HepG2 (cell line): Measurements from ENCODE around the gene TMEM131L. TPM values are rescaled to one million over a fixed set of nuclear protein-coding genes. Genes with fewer than 3 reads are reported as not detected.

ENCODE experiments used
- ATAC-seq: fragments of 200-7000 bp; cut with Tn5 transposase; 3 replicates; pipeline ENCODE4 v1.9.1; 2020; ENCODE audit warnings: mild to moderate bottlenecking, moderate library complexity
- BruUV-seq: library from RNA; stranded (reverse); fragments of 400-500 nt; replicated peaks from 2 replicates; lab custom pipeline; 2021; lab: Mats Ljungman, UMichigan
- CTCF ChIA-PET: fragments of 300-600 bp; formaldehyde crosslinking; extraction: SDS; loops from one replicate; lab custom pipeline; 2021; ENCODE audit warnings: low total read pairs, inconsistent platforms, low intra/inter-chr PET ratio; lab: Yijun Ruan, JAX
- POLR2A ChIA-PET: fragments of 350-600 bp; sonication (Branson Sonifier 250); formaldehyde crosslinking; loops from one replicate; lab custom pipeline; 2020; ENCODE audit warnings: antibody characterized with exemption, inconsistent platforms; lab: Yijun Ruan, JAX
- DNase-seq: peaks from one replicate; pipeline ENCODE4 v3.0.0-alpha.2; 2015; ENCODE audit warnings: low spot score
- FAIRE-seq: peaks from 3 replicates; lab custom pipeline; 2011; peaks lifted over from hg19 to GRCh38; lab: Jason Lieb, UNC
- H2AFZ ChIP-seq: one replicate; pipeline ENCODE4 v1.6.1; 2011; ENCODE audit warnings: low read length, inconsistent platforms
- H3K27ac ChIP-seq: fragments of 300-600 bp; 3 replicates; pipeline ENCODE4 v1.8.0; 2011; ENCODE audit warnings: mixed run types, mild to moderate bottlenecking, mixed read lengths, low read length, inconsistent platforms; ENCODE audit not compliant: insufficient read depth; ENCODE audit errors: extremely low read length
- H3K27me3 ChIP-seq, 2 experiments: fragments of 200-600 bp in 1 of 2; 2 replicates in 1 of 2; 3 replicates in 1 of 2; pipeline versions ENCODE4 v1.6.0 to v1.8.0; 2011; ENCODE audit warnings: low read length in 2 of 2, mild to moderate bottlenecking in 2 of 2, moderate library complexity in 2 of 2, inconsistent platforms in 1 of 2; ENCODE audit not compliant: insufficient read depth in 2 of 2, control insufficient read depth in 1 of 2
- H3K36me3 ChIP-seq, 2 experiments: fragments of 200-600 bp in 1 of 2; replicated peaks in 1 of 2; 2 replicates in 1 of 2; 3 replicates in 1 of 2; pipeline versions ENCODE4 v1.5.1 to v1.8.0; 2011; ENCODE audit warnings: low read length in 2 of 2, inconsistent platforms in 1 of 2; ENCODE audit not compliant: insufficient read depth in 2 of 2, control insufficient read depth in 1 of 2
- H3K4me1 ChIP-seq: 2 replicates; pipeline ENCODE4 v1.5.1; 2012; ENCODE audit warnings: low read length, inconsistent platforms; ENCODE audit not compliant: insufficient read depth
- H3K4me2 ChIP-seq: 2 replicates; pipeline ENCODE4 v1.6.0; 2011; ENCODE audit warnings: low read depth, low read length, inconsistent platforms
- H3K4me3 ChIP-seq, 3 experiments: fragments of 200-600 bp in 1 of 3; sonication (generic), shearing (Covaris generic) in 1 of 3; replicated peaks in 1 of 3; 2 replicates each; pipeline ENCODE4 v1.5.1; 2011 to 2016; ENCODE audit warnings: low read length in 3 of 3, inconsistent platforms in 2 of 3, low read depth in 2 of 3, mild to moderate bottlenecking in 2 of 3, control low read depth in 1 of 3, mixed read lengths in 1 of 3; ENCODE audit not compliant: insufficient read depth in 1 of 3
- H3K79me2 ChIP-seq: one replicate; pipeline ENCODE4 v1.6.1; 2011; ENCODE audit warnings: low read length, inconsistent platforms; ENCODE audit not compliant: insufficient read depth
- H3K9ac ChIP-seq: 2 replicates; pipeline ENCODE4 v1.6.0; 2011; ENCODE audit warnings: mild to moderate bottlenecking, low read depth, low read length, inconsistent platforms; ENCODE audit not compliant: insufficient read depth
- H3K9me3 ChIP-seq: 2 replicates; pipeline ENCODE4 v1.5.1; 2012; ENCODE audit warnings: mild to moderate bottlenecking, low read length
- H4K20me1 ChIP-seq: 2 replicates; pipeline ENCODE4 v1.6.0; 2011; ENCODE audit warnings: inconsistent platforms, mild to moderate bottlenecking, low read length, moderate library complexity; ENCODE audit not compliant: insufficient read depth
- CBX1 ChIP-seq: IDR thresholded peaks from one replicate; pipeline ENCODE4 v1.6.1; 2016; ENCODE audit warnings: antibody characterized with exemption, low read depth
- EZH2 ChIP-seq: conservative IDR thresholded peaks from 2 replicates; pipeline ENCODE4 v1.6.1; 2012; ENCODE audit warnings: mild to moderate bottlenecking, low read depth, low read length, moderate library complexity
- KLF12 ChIP-seq: sonication (generic); formaldehyde crosslinking; IDR thresholded peaks from 2 replicates; pipeline ENCODE4 v1.4.0; 2020; ENCODE audit warnings: missing genetic modification reagents, borderline replicate concordance
- KMT2B ChIP-seq: IDR thresholded peaks from 2 replicates; pipeline ENCODE4 v1.6.1; 2016; ENCODE audit warnings: missing genetic modification reagents, missing compliant biosample characterization
- NFE2L1 ChIP-seq: sonication (generic); formaldehyde crosslinking; IDR thresholded peaks from 2 replicates; pipeline ENCODE4 v1.4.0; 2020; ENCODE audit warnings: missing genetic modification reagents, mild to moderate bottlenecking, borderline replicate concordance
- NRL ChIP-seq: sonication (generic); formaldehyde crosslinking; IDR thresholded peaks from 2 replicates; pipeline ENCODE4 v1.5.0; 2020; ENCODE audit warnings: missing genetic modification reagents, mild to moderate bottlenecking, moderate library complexity, borderline replicate concordance
- RARG ChIP-seq: sonication (generic); formaldehyde crosslinking; IDR thresholded peaks from 2 replicates; pipeline ENCODE4 v1.4.0; 2020; ENCODE audit warnings: low read depth, mild to moderate bottlenecking, missing genetic modification reagents
- SYNCRIP ChIP-seq: fragments of 200-400 bp; formaldehyde crosslinking; IDR thresholded peaks from 2 replicates; pipeline ENCODE4 v1.6.1; 2018; ENCODE audit warnings: mild to moderate bottlenecking, low read depth, low read length; ENCODE audit not compliant: insufficient read depth
- ZBTB42 ChIP-seq: sonication (generic); formaldehyde crosslinking; IDR thresholded peaks from 2 replicates; pipeline ENCODE4 v1.5.0; 2020; ENCODE audit warnings: mild to moderate bottlenecking, missing genetic modification reagents
- ZMAT3 ChIP-seq: sonication (generic); formaldehyde crosslinking; conservative IDR thresholded peaks from 2 replicates; pipeline ENCODE4 v1.7.0; 2021; ENCODE audit warnings: missing genetic modification reagents
- ZNF251 ChIP-seq: sonication (generic); formaldehyde crosslinking; IDR thresholded peaks from 2 replicates; pipeline ENCODE4 v1.9.0; 2021; ENCODE audit warnings: mild to moderate bottlenecking, missing genetic modification reagents
- ZNF331 ChIP-seq: sonication (generic); formaldehyde crosslinking; IDR thresholded peaks from 2 replicates; pipeline ENCODE4 v1.4.0; 2020; ENCODE audit warnings: missing genetic modification reagents
- ZNF484 ChIP-seq: sonication (generic); formaldehyde crosslinking; IDR thresholded peaks from 2 replicates; pipeline ENCODE4 v1.5.1; 2020; ENCODE audit warnings: mild to moderate bottlenecking, low read depth, missing genetic modification reagents, borderline replicate concordance
- ZSCAN21 ChIP-seq: sonication (generic); formaldehyde crosslinking; IDR thresholded peaks from 2 replicates; pipeline ENCODE4 v1.8.0; 2022; ENCODE audit warnings: mild to moderate bottlenecking, missing genetic modification reagents, moderate library complexity, borderline replicate concordance
- in situ Hi-C: cut with HindIII; loops from 2 replicates; pipeline ENCODE4 v1.10.0; 2017; ENCODE audit warnings: low pct_unique_long_range_greater_than_20kb; ENCODE audit not compliant: extremely low pct_ligation_motif_present
- intact Hi-C: fragments of 100-400 bp; cut with micrococcal nuclease; formaldehyde crosslinking; loops from one replicate; pipeline ENCODE4 v1.10.0; 2022; ENCODE audit not compliant: unreplicated experiment
- polyA plus RNA-seq, 8 experiments: library from polyadenylated mRNA; depleted of rRNA in 3 of 8; stranded (reverse) in 7 of 8; unstranded in 1 of 8; fragments of >200 nt; fragmentation: Illumina TruSeq in 4 of 8; extraction: Trizol in 4 of 8; gene quantifications; 2 replicates each; pipeline versions ENCODE4 v1.2.1 to v1.2.3, GENCODE V29; 2011 to 2016; ENCODE audit warnings: low read depth in 4 of 8, missing spikeins in 1 of 8, mixed read lengths in 1 of 8; ENCODE audit not compliant: insufficient read depth in 1 of 8
- total RNA-seq, 5 experiments: library from RNA; depleted of rRNA; stranded (reverse); fragments of >200 nt; fragmentation: Illumina TruSeq; extraction: Trizol; gene quantifications; 2 replicates each; pipeline ENCODE4 v1.2.3, GENCODE V29; 2016; ENCODE audit warnings: low read depth in 1 of 5
- TF ChIP-seq, protein P1 (sequence below): sonication (generic); formaldehyde crosslinking; IDR thresholded peaks from 2 replicates; pipeline ENCODE4 v1.4.0; 2020; ENCODE audit warnings: missing genetic modification reagents
- TF ChIP-seq, protein P2 (sequence below): sonication (generic); formaldehyde crosslinking; IDR thresholded peaks from 2 replicates; pipeline ENCODE4 v1.9.0; 2021; ENCODE audit warnings: missing genetic modification reagents, borderline replicate concordance
- TF ChIP-seq, protein P3 (sequence below): sonication (generic); formaldehyde crosslinking; conservative IDR thresholded peaks from 2 replicates; pipeline ENCODE4 v1.8.0; 2022; ENCODE audit warnings: missing genetic modification reagents
- TF ChIP-seq, protein P4 (sequence below): IDR thresholded peaks from 2 replicates; pipeline ENCODE4 v1.6.1; 2016; ENCODE audit warnings: missing biosample characterization, missing genetic modification reagents, low read depth

The TMEM131L gene
- total and polyA plus RNA-seq, 2 of the 13 experiments (the other 11 are each of a cell fraction or from before 2014, with no cell fraction given): 2.2 to 4.5 TPM

DNA sequence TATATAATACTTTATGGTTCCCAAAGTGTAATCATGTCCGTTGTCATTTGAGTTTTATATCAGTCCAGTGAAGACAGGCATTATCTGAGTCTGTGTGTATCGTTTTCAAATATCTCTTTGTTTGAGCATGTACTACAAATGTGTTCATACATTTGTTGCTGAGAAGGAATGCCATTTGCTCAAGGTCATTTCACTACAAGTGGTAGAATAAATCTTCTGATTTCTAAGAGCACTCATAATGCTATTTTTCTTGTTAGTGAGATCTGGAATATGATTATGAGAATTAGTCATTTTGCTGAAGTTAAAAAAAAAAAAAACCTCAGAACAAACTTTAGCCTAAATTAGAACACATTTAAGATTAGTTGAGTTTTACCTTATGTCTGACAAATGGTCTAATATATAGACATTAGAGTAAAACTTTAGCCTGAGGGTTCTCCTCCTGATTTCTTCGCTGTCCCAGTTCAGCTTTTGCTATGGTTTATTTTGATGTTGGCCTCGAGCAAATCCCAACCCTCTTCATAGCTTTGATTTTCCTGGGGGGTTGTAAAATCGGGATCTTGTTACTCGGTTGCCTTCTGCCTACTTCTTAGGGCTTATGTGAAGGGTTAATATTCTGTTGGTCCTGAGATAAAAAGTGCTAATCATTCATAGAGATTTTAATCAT is 87.1 kb downstream of the TMEM131L start (continued):
- no peak for TF ChIP-seq CBX1

DNA sequence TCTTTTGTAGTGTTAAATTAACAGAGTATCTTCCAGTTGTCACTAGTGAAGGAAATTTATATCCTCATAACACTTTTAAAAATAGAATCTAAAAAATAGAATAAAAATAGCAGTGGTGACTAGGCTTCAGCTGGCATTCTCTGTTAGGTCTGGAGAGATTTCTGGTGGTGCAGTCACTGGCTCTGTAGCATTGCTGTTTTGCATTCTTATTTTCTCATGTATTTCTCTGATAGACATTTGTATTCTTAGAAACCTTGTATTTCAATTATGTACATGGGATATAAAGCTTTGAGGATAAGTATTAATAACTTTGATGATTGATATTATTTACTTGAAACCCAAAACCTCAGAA is 87.6 kb downstream of the TMEM131L start:
- ATAC-seq: no peak
- H3K27ac ChIP-seq: no peak overlapping the region
- H2AFZ ChIP-seq: no peak overlapping the region
- DNase-seq: no peak
- H3K9ac ChIP-seq: no peak overlapping the region
- intact Hi-C loops: no loop called here
- no TSS peak for BruUV-seq
- ChIA-PET CTCF (no interaction called here), POLR2A (no interaction called here)
- no peak overlapping the region for H3K4me2 ChIP-seq
- no peaks in the 10 kb centered on the region for H3K79me2 ChIP-seq
- no peak overlapping the region for H3K4me3 ChIP-seq
- no peaks in the 10 kb centered on the region for H3K27me3 ChIP-seq
- no peaks in the 10 kb centered on the region for H3K9me3 ChIP-seq
- H3K36me3 ChIP-seq: peaks cover 0 to 1% of the 10 kb centered on the region in 2 experiments; a peak in 1 of 5 replicates
- H3K4me1 ChIP-seq: peaks cover 26% of the 10 kb centered on the region
- in situ Hi-C loops: no loop called here
- FAIRE-seq: no peak
- no peaks in the 10 kb centered on the region for H4K20me1 ChIP-seq
- TF ChIP-seq KLF12: no peak
- no peak for TF ChIP-seq ZSCAN21 (CRISPR knock-in tag)
- TF ChIP-seq NFE2L1 (CRISPR knock-in tag): no peak
- no peak for TF ChIP-seq ZNF331
- no peak for TF ChIP-seq ZNF484
- no peak for TF ChIP-seq ZNF251 (CRISPR knock-in tag)
- TF ChIP-seq ZBTB42 (CRISPR knock-in tag): no peak
- TF ChIP-seq NRL (CRISPR knock-in tag): no peak
- TF ChIP-seq, protein P1, sequence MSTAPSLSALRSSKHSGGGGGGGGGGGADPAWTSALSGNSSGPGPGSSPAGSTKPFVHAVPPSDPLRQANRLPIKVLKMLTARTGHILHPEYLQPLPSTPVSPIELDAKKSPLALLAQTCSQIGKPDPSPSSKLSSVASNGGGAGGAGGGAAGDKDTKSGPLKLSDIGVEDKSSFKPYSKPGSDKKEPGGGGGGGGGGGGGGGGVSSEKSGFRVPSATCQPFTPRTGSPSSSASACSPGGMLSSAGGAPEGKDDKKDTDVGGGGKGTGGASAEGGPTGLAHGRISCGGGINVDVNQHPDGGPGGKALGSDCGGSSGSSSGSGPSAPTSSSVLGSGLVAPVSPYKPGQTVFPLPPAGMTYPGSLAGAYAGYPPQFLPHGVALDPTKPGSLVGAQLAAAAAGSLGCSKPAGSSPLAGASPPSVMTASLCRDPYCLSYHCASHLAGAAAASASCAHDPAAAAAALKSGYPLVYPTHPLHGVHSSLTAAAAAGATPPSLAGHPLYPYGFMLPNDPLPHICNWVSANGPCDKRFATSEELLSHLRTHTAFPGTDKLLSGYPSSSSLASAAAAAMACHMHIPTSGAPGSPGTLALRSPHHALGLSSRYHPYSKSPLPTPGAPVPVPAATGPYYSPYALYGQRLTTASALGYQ (CRISPR knock-in tag): no peak
- TF ChIP-seq, protein P2, sequence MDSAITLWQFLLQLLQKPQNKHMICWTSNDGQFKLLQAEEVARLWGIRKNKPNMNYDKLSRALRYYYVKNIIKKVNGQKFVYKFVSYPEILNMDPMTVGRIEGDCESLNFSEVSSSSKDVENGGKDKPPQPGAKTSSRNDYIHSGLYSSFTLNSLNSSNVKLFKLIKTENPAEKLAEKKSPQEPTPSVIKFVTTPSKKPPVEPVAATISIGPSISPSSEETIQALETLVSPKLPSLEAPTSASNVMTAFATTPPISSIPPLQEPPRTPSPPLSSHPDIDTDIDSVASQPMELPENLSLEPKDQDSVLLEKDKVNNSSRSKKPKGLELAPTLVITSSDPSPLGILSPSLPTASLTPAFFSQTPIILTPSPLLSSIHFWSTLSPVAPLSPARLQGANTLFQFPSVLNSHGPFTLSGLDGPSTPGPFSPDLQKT (CRISPR knock-in tag): no peak
- no peak for TF ChIP-seq SYNCRIP
- TF ChIP-seq RARG (CRISPR knock-in tag): no peak
- TF ChIP-seq, protein P3, sequence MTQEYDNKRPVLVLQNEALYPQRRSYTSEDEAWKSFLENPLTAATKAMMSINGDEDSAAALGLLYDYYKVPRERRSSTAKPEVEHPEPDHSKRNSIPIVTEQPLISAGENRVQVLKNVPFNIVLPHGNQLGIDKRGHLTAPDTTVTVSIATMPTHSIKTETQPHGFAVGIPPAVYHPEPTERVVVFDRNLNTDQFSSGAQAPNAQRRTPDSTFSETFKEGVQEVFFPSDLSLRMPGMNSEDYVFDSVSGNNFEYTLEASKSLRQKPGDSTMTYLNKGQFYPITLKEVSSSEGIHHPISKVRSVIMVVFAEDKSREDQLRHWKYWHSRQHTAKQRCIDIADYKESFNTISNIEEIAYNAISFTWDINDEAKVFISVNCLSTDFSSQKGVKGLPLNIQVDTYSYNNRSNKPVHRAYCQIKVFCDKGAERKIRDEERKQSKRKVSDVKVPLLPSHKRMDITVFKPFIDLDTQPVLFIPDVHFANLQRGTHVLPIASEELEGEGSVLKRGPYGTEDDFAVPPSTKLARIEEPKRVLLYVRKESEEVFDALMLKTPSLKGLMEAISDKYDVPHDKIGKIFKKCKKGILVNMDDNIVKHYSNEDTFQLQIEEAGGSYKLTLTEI (CRISPR knock-in tag): no peak
- no peak for TF ChIP-seq ZMAT3 (CRISPR knock-in tag)
- no peak for TF ChIP-seq EZH2
- no peak for TF ChIP-seq KMT2B (CRISPR knock-in tag)
- TF ChIP-seq, protein P4, sequence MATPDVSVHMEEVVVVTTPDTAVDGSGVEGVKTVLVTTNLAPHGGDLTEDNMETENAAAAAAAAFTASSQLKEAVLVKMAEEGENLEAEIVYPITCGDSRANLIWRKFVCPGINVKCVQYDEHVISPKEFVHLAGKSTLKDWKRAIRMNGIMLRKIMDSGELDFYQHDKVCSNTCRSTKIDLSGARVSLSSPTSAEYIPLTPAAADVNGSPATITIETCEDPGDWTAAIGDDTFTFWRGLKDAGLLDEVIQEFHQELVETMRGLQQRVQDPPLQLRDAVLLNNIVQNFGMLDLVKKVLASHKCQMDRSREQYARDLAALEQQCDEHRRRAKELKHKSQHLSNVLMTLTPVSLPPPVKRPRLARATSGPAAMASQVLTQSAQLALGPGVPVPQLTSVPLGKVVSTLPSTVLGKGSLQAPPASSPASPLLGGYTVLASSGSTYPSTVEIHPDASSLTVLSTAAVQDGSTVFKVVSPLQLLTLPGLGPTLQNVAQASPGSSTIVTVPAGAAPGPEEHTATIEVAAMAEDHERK (CRISPR knock-in tag): no peak
